HEK293 (cell line): Measurements from ENCODE around the gene LAMA1.
A peak's percentile ranks its signal among the peaks of the same experiment; 100 is the strongest.

Experiments
- CTCF ChIA-PET: fragments of 350-600 bp; formaldehyde crosslinking; extraction: SDS; loops from one replicate; lab custom pipeline; 2021; ENCODE audit warnings: antibody characterized with exemption; lab: Yijun Ruan, JAX
- POLR2A ChIA-PET: fragments of 300-600 bp; formaldehyde crosslinking; extraction: SDS; loops from one replicate; lab custom pipeline; 2020; ENCODE audit warnings: antibody characterized with exemption, inconsistent platforms; lab: Yijun Ruan, JAX
- H3K27ac ChIP-seq: fragments of 200-500 bp; sonication (Bioruptor generic); 2 replicates; pipeline ENCODE4 v1.5.1; 2014; ENCODE audit warnings: low read depth, low read length, control low read depth, inconsistent platforms; ENCODE audit errors: extremely low read depth
- H3K36me3 ChIP-seq, 2 experiments: fragments of 200-500 bp in 1 of 2; sonication (Bioruptor generic) in 1 of 2; 1 replicate in 1 of 2; 2 replicates in 1 of 2; pipeline ENCODE4 v1.5.1; 2014 to 2017; ENCODE audit warnings: inconsistent platforms in 2 of 2, low read length in 2 of 2; ENCODE audit not compliant: control insufficient read depth in 2 of 2, insufficient read depth in 1 of 2
- H3K4me1 ChIP-seq: fragments of 200-500 bp; sonication (Bioruptor generic); 2 replicates; pipeline ENCODE4 v1.5.1; 2014; ENCODE audit warnings: mild to moderate bottlenecking, low read length, inconsistent platforms; ENCODE audit not compliant: control insufficient read depth, insufficient read depth
- H3K4me3 ChIP-seq: 2 replicates; pipeline ENCODE4 v1.5.1; 2011; ENCODE audit warnings: low read depth, mild to moderate bottlenecking, control low read depth, low read length, moderate library complexity
- H3K9me3 ChIP-seq: fragments of 200-500 bp; sonication (Bioruptor generic); 2 replicates; pipeline ENCODE4 v1.5.1; 2014; ENCODE audit warnings: low read depth, low read length, inconsistent platforms; ENCODE audit not compliant: control insufficient read depth, insufficient read depth
- EGR2 ChIP-seq: fragments of 450-650 bp; formaldehyde crosslinking; IDR thresholded peaks from 2 replicates; pipeline ENCODE4 v1.5.1; 2016; ENCODE audit warnings: low read depth, missing biosample characterization, missing genetic modification characterization
- FEZF1 ChIP-seq: fragments of 450-650 bp; formaldehyde crosslinking; IDR thresholded peaks from 2 replicates; pipeline ENCODE4 v1.5.1; 2016; ENCODE audit warnings: missing biosample characterization, missing genetic modification characterization
- GFI1B ChIP-seq: fragments of 450-650 bp; formaldehyde crosslinking; IDR thresholded peaks from 2 replicates; pipeline ENCODE4 v1.5.1; 2016; ENCODE audit warnings: missing biosample characterization, missing genetic modification characterization
- GLI4 ChIP-seq: fragments of 450-650 bp; formaldehyde crosslinking; IDR thresholded peaks from 2 replicates; pipeline ENCODE4 v1.5.1; 2016; ENCODE audit warnings: missing biosample characterization, missing genetic modification characterization
- GLIS1 ChIP-seq: fragments of 450-650 bp; formaldehyde crosslinking; IDR thresholded peaks from 2 replicates; pipeline ENCODE4 v1.5.1; 2016; ENCODE audit warnings: missing biosample characterization, missing genetic modification characterization
- HIC1 ChIP-seq: fragments of 450-650 bp; formaldehyde crosslinking; IDR thresholded peaks from 2 replicates; pipeline ENCODE4 v1.5.1; 2016; ENCODE audit warnings: missing biosample characterization, missing genetic modification characterization
- KLF10 ChIP-seq: fragments of 450-650 bp; IDR thresholded peaks from 2 replicates; pipeline ENCODE4 v1.5.1; 2018; ENCODE audit warnings: missing biosample characterization, mild to moderate bottlenecking, missing genetic modification characterization
- SCRT1 ChIP-seq: fragments of 450-650 bp; formaldehyde crosslinking; IDR thresholded peaks from 2 replicates; pipeline ENCODE4 v1.5.1; 2016; ENCODE audit warnings: missing biosample characterization, missing genetic modification characterization, borderline replicate concordance
- YY1 ChIP-seq: fragments of 450-650 bp; formaldehyde crosslinking; IDR thresholded peaks from 2 replicates; pipeline ENCODE4 v1.5.1; 2018; ENCODE audit warnings: missing biosample characterization, missing genetic modification characterization
- ZFP3 ChIP-seq: fragments of 450-650 bp; formaldehyde crosslinking; IDR thresholded peaks from 2 replicates; pipeline ENCODE4 v1.5.1; 2016; ENCODE audit warnings: low read depth, missing biosample characterization, missing genetic modification characterization
- ZNF132 ChIP-seq: fragments of 450-650 bp; formaldehyde crosslinking; IDR thresholded peaks from 2 replicates; pipeline ENCODE4 v1.5.1; 2017; ENCODE audit warnings: missing biosample characterization, missing genetic modification characterization, borderline replicate concordance
- ZNF133 ChIP-seq: fragments of 450-650 bp; formaldehyde crosslinking; IDR thresholded peaks from 2 replicates; pipeline ENCODE4 v1.5.1; 2016; ENCODE audit warnings: missing biosample characterization, missing genetic modification characterization
- ZNF48 ChIP-seq: fragments of 450-650 bp; formaldehyde crosslinking; IDR thresholded peaks from 2 replicates; pipeline ENCODE4 v1.5.1; 2016; ENCODE audit warnings: missing biosample characterization, missing genetic modification characterization
- ZNF623 ChIP-seq: fragments of 450-650 bp; formaldehyde crosslinking; IDR thresholded peaks from 2 replicates; pipeline ENCODE4 v1.5.1; 2016; ENCODE audit warnings: missing biosample characterization, missing genetic modification characterization
- ZNF645 ChIP-seq: fragments of 450-650 bp; formaldehyde crosslinking; IDR thresholded peaks from 2 replicates; pipeline ENCODE4; 2016; ENCODE audit warnings: missing biosample characterization, missing genetic modification characterization
- ZNF660 ChIP-seq: fragments of 450-650 bp; IDR thresholded peaks from 2 replicates; pipeline ENCODE4 v1.5.1; 2018; ENCODE audit warnings: missing biosample characterization, mild to moderate bottlenecking, missing genetic modification characterization
- ZNF768 ChIP-seq: fragments of 450-650 bp; formaldehyde crosslinking; IDR thresholded peaks from 2 replicates; pipeline ENCODE4 v1.5.1; 2018; ENCODE audit warnings: missing biosample characterization, mild to moderate bottlenecking, missing genetic modification characterization
- ZSCAN23 ChIP-seq: fragments of 450-650 bp; formaldehyde crosslinking; IDR thresholded peaks from 2 replicates; pipeline ENCODE4 v1.5.1; 2016; ENCODE audit warnings: missing biosample characterization, missing genetic modification characterization
- TF ChIP-seq, protein P1 (sequence below): fragments of 450-650 bp; formaldehyde crosslinking; IDR thresholded peaks from 2 replicates; pipeline ENCODE4 v1.5.1; 2017; ENCODE audit warnings: missing biosample characterization, missing genetic modification characterization
- TF ChIP-seq, protein P2 (sequence below): fragments of 450-650 bp; formaldehyde crosslinking; IDR thresholded peaks from 2 replicates; pipeline ENCODE4 v1.5.1; 2017; ENCODE audit warnings: missing biosample characterization, mild to moderate bottlenecking, missing genetic modification characterization, moderate library complexity

LAMA1 gene

DNA sequence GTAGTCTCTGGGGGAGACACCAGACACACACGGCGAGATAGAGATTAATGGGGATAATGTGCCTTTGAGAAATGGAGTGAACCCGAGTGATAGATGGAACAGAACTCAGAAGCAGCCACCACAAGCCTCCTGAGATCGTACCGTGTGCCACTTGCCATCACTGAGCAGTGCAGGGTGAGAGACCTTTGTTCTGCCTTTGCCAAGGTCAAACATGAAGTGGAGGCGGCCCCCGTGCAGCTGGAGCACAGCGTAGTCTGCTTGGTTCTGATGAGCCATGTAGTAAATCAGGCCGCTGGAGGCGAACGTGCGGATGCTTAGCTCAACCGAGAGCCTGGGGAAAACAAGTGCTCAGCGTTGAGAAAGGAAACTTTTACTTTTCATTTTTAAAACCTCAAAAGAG, 167.0 kb downstream of the LAMA1 start (continued):
- TF ChIP-seq ZNF132 (tag by site-specific recombination) (no peak), GLIS1 (tag by site-specific recombination) (no peak)
- TF ChIP-seq, all 188 proteins: peak for 0

DNA sequence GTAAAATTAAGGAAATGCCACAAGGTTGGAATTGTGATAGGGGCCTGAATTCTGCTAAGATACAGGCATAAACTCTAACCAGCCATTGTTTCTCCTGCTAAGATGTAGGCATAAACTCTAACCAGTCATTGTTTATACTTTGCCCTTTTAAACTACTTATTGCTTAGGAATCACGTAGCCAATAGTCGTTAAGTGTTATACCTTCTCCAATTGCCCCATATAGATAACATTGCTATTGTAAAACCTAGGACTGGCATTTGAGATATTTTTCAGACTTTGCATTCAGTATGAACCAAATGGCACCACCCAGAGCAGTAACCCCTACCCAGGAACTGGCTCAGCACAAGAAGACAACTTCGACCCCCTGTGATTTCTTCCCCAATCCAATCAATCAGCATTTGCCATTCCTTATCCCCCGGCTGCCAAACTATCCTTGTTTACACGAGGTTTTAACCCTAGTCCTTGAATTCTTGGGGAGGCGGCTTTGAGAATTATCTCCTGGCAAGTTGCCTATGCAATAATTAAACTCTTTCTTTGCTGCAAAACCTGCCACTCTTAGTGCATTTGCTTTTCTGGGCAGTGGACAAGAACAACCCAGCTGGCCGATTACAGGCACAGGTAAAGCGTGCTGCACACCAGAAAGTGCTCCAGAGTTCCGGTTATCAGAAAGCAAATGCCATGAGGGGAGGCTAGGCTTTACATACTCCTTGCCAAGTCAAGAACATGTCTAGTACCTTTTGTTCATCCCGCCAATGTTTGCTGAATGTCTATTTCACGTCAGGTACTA, 167.6 kb downstream of the LAMA1 start:
- ChIA-PET CTCF (no interaction called here), POLR2A (no interaction called here)
- no peak overlapping the region for H3K27ac ChIP-seq
- peaks cover 3% of the 10 kb centered on the region; the same call in 1 of the 2 replicates for H3K4me1 ChIP-seq
- no peaks in the 10 kb centered on the region for H3K9me3 ChIP-seq
- H3K4me3 ChIP-seq = no peak overlapping the region
- TF ChIP-seq GFI1B (tag by site-specific recombination) (no peak), FEZF1 (tag by site-specific recombination) (peak; percentile 38; the same call in 1 of the 2 replicates), EGR2 (tag by site-specific recombination) (no peak), ZNF660 (tag by site-specific recombination) (no peak), ZFP3 (tag by site-specific recombination) (no peak), ZNF645 (tag by site-specific recombination) (no peak)
- TF ChIP-seq, protein P1, sequence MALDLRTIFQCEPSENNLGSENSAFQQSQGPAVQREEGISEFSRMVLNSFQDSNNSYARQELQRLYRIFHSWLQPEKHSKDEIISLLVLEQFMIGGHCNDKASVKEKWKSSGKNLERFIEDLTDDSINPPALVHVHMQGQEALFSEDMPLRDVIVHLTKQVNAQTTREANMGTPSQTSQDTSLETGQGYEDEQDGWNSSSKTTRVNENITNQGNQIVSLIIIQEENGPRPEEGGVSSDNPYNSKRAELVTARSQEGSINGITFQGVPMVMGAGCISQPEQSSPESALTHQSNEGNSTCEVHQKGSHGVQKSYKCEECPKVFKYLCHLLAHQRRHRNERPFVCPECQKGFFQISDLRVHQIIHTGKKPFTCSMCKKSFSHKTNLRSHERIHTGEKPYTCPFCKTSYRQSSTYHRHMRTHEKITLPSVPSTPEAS (tag by site-specific recombination) = no peak
- TF ChIP-seq, protein P2, sequence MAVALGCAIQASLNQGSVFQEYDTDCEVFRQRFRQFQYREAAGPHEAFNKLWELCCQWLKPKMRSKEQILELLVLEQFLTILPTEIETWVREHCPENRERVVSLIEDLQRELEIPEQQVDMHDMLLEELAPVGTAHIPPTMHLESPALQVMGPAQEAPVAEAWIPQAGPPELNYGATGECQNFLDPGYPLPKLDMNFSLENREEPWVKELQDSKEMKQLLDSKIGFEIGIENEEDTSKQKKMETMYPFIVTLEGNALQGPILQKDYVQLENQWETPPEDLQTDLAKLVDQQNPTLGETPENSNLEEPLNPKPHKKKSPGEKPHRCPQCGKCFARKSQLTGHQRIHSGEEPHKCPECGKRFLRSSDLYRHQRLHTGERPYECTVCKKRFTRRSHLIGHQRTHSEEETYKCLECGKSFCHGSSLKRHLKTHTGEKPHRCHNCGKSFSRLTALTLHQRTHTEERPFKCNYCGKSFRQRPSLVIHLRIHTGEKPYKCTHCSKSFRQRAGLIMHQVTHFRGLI (tag by site-specific recombination) = no peak
- peaks cover 0 to 7% of the 10 kb centered on the region in 2 experiments; a peak in 1 of 3 replicates for H3K36me3 ChIP-seq

DNA sequence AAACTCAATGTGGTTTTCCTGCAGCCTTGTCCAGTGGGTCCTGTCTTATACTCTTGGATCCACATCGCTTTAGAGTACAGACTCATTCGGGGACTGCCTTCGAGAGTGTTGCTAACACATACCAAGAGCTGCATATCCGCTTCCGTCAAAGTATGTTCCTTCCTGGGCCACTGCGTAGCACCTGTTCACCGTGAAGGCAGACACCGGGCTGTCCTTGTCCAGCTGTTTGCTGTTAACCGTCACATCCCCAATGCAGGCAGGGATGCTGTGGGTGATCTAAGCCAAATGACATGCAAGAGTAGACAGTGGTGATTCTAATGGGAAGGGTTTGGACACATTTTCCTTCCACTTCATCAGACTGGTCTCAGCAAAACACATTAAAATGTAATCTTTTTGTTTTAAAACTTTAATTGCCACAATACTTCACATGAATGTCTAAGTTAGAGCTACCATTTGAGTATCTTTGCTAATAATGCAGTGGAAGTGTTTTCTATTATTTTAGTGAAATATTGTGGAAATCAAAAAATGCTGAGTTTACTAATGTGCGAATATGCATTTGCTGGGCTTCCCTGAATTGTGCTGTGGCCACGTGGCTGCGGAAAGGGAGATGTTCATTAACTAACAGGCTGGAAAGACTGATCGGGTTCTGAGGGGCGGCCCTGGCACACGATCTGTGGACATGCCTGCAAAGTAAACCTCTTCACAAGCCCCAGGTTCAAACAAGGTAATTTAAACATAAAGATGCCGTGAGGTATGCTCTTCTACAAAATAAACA, 169.1 kb downstream of the LAMA1 start:
- Histone ChIP-seq H3K27ac (no peak overlapping the region), H3K9me3 (no peaks in the 10 kb centered on the region), H3K36me3 (peaks cover 0 to 7% of the 10 kb centered on the region in 2 experiments; a peak in 1 of 3 replicates), H3K4me3 (no peak overlapping the region), H3K4me1 (peaks cover 3% of the 10 kb centered on the region; the same call in 1 of the 2 replicates)
- ChIA-PET POLR2A (no interaction called here), CTCF (no interaction called here)
- TF ChIP-seq KLF10 (tag by site-specific recombination) = no peak
- no peak for TF ChIP-seq GLI4 (tag by site-specific recombination)
- no peak for TF ChIP-seq HIC1 (tag by site-specific recombination)
- no peak for TF ChIP-seq ZNF623 (tag by site-specific recombination)
- TF ChIP-seq ZNF48 (tag by site-specific recombination) = no peak
- no peak for TF ChIP-seq SCRT1 (tag by site-specific recombination)
- TF ChIP-seq ZSCAN23 (tag by site-specific recombination) = no peak
- TF ChIP-seq ZNF768 (tag by site-specific recombination) = no peak
- no peak for TF ChIP-seq YY1 (tag by site-specific recombination)
- TF ChIP-seq ZNF133 (tag by site-specific recombination) = no peak
- TF ChIP-seq, all 188 proteins: peak for 0
